ENCODE measurements around the gene NCAPG2.

DNA sequence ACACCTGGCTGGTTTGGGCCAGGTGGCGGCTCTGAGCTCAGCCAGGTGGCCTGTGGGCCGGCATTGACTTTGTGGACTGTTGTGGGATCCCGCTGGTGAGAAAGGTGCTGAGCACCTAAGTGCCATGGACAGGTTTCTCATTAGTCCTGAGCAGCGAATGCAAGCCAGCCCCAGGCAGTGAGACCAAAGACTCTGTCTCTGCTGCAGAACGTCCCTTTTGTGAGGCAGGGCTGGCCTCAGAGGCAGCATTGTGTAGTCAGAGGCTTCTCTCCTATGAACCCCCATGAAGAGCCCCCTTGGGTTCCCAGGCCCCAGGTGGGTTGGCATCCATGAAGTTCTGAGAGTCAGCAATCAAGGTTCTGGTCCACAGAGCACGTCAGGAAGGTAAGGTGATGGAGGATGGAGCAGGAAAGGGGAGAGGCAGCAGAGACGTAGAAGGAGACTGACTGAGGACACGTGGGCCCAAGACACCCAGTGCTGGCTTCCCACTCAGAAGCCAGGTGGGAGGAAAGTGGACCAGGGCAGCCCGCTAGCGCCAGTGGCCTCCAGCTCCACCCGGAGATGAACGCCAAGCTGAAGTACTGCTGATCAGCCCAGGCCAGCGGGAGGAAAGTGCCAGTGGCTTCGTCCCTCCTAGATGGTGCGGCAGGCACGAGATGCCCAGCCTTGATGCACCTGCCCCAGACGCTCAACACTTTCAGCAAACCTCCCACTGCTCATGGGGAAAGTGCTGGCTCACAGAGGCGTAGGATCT lies 97.8 kb downstream of the NCAPG2 start:
- TF ChIP-seq, protein P1, sequence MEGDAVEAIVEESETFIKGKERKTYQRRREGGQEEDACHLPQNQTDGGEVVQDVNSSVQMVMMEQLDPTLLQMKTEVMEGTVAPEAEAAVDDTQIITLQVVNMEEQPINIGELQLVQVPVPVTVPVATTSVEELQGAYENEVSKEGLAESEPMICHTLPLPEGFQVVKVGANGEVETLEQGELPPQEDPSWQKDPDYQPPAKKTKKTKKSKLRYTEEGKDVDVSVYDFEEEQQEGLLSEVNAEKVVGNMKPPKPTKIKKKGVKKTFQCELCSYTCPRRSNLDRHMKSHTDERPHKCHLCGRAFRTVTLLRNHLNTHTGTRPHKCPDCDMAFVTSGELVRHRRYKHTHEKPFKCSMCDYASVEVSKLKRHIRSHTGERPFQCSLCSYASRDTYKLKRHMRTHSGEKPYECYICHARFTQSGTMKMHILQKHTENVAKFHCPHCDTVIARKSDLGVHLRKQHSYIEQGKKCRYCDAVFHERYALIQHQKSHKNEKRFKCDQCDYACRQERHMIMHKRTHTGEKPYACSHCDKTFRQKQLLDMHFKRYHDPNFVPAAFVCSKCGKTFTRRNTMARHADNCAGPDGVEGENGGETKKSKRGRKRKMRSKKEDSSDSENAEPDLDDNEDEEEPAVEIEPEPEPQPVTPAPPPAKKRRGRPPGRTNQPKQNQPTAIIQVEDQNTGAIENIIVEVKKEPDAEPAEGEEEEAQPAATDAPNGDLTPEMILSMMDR (IDR thresholded peaks at IDR 0.05), result no peak
- no peak for TF ChIP-seq POLR2A (IDR thresholded peaks at IDR 0.05)
